Loucy (cell line): ENCODE results near the gene SPEF1.

Experiments
- CTCF ChIP-seq: fragments of 200-600 bp; sonication (generic); conservative IDR thresholded peaks from 2 replicates; pipeline ENCODE4 v1.5.1; 2014; ENCODE audit warnings: mild to moderate bottlenecking, antibody characterized with exemption, low read length
- EZH2phosphoT487 ChIP-seq: fragments of 200-600 bp; IDR thresholded peaks from 2 replicates; pipeline ENCODE4 v1.6.1; 2018; ENCODE audit warnings: antibody characterized with exemption, mild to moderate bottlenecking, moderate library complexity, borderline replicate concordance

DNA sequence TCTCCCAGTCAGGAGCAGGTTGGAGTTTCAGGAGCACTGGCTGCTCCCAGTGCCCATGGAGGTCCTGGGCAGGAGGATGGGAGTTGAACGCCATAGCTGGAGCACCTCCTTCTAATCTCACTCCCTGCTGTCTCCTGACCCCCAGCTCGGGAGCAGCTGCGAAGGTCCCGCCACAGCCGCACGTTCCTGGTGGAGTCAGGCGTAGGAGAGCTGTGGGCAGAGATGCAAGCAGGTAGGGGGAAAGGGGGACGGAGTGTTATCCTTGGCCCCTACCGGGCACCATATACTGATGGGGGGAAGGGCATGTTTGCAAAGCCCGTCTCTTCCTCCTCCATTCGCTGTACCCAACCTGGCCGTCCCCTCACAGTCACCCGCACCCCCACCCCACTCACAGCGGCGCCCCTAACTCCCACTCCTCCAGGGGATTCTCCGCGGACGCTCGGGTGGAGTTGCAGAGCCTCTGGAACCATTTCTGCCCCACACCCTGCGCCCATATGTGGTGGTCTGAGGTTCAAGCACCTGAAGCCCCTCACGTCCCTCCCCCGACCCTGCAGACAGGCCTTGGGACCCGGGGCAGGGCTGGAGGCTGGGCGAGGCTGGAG, 32.1 kb downstream of the SPEF1 start:
- TF ChIP-seq CTCF: no peak
- no peak for TF ChIP-seq EZH2phosphoT487
